ENCODE measurements around the gene SAMD5. TPM values are rescaled to one million over a fixed set of nuclear protein-coding genes. Genes with fewer than 3 reads are reported as not detected.

The SAMD5 gene
- total RNA-seq, 1 experiment from 2014 or later, result 0.23 TPM

DNA sequence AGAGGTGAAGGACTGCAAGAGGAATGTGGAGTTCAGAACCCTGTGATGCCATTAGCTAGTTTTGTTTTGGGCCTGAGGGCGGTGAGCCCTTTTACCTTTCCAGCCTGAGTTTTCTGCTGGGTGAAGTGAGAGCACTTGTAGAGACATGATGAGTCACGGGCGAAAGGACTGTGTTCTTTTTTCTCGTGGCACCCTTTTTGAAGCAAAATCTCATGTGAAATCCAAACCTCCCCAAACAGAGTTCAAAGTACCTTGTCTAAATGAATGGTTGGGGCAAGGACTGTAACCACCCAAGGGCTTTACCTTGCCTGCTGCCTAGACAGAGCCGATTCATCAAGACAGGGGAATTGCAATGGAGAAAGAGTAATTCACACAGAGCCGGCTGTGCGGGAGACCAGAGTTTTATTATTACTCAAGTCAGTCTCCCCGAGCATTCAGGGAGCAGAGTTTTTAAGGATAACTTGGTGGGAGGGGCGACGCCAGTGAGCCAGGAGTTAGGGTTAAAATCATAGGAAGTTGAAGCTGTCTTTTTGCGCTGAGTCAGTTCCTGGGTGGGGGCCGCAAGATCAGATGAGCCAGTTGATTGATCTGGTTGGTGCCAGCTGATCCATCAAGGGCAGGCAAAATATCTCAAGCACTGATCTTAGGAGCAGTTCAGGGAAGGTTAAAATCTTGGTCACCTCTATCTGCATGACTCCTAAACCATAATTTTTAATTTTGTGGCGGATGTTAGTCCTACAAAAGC is 25.8 kb downstream of the SAMD5 start:
- Histone ChIP-seq H3K4me1 (ENCODE audit: control insufficient read depth, insufficient read depth, low read length) (no peaks in the 10 kb centered on the region), H3K27ac (ENCODE audit: low read length) (no peak overlapping the region), H3K36me3 (ENCODE audit: control insufficient read depth, insufficient read depth, low read length) (no peaks in the 10 kb centered on the region), H3K27me3 (ENCODE audit: control insufficient read depth, insufficient read depth, low read length) (no peaks in the 10 kb centered on the region), H3K9me3 (ENCODE audit: control insufficient read depth, insufficient read depth, low read depth, low read length) (no peaks in the 10 kb centered on the region), H3K4me3 (ENCODE audit: low read depth in 2 of 2, low read length in 2 of 2) (no peak overlapping the region)
- TF ChIP-seq, protein P1, sequence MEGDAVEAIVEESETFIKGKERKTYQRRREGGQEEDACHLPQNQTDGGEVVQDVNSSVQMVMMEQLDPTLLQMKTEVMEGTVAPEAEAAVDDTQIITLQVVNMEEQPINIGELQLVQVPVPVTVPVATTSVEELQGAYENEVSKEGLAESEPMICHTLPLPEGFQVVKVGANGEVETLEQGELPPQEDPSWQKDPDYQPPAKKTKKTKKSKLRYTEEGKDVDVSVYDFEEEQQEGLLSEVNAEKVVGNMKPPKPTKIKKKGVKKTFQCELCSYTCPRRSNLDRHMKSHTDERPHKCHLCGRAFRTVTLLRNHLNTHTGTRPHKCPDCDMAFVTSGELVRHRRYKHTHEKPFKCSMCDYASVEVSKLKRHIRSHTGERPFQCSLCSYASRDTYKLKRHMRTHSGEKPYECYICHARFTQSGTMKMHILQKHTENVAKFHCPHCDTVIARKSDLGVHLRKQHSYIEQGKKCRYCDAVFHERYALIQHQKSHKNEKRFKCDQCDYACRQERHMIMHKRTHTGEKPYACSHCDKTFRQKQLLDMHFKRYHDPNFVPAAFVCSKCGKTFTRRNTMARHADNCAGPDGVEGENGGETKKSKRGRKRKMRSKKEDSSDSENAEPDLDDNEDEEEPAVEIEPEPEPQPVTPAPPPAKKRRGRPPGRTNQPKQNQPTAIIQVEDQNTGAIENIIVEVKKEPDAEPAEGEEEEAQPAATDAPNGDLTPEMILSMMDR (IDR thresholded peaks at IDR 0.05), result no peak
- TF ChIP-seq TCF7L2 (IDR thresholded peaks at IDR 0.05; ENCODE audit: low read depth, low read length) (no peak), POLR2AphosphoS5 (IDR thresholded peaks at IDR 0.05; ENCODE audit: low read depth, low read length) (no peak), SIN3A (IDR thresholded peaks at IDR 0.05; ENCODE audit: borderline replicate concordance, insufficient read depth, low read depth, low read length) (no peak)
- TF ChIP-seq, protein P2, sequence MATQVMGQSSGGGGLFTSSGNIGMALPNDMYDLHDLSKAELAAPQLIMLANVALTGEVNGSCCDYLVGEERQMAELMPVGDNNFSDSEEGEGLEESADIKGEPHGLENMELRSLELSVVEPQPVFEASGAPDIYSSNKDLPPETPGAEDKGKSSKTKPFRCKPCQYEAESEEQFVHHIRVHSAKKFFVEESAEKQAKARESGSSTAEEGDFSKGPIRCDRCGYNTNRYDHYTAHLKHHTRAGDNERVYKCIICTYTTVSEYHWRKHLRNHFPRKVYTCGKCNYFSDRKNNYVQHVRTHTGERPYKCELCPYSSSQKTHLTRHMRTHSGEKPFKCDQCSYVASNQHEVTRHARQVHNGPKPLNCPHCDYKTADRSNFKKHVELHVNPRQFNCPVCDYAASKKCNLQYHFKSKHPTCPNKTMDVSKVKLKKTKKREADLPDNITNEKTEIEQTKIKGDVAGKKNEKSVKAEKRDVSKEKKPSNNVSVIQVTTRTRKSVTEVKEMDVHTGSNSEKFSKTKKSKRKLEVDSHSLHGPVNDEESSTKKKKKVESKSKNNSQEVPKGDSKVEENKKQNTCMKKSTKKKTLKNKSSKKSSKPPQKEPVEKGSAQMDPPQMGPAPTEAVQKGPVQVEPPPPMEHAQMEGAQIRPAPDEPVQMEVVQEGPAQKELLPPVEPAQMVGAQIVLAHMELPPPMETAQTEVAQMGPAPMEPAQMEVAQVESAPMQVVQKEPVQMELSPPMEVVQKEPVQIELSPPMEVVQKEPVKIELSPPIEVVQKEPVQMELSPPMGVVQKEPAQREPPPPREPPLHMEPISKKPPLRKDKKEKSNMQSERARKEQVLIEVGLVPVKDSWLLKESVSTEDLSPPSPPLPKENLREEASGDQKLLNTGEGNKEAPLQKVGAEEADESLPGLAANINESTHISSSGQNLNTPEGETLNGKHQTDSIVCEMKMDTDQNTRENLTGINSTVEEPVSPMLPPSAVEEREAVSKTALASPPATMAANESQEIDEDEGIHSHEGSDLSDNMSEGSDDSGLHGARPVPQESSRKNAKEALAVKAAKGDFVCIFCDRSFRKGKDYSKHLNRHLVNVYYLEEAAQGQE (IDR thresholded peaks at IDR 0.05; ENCODE audit: insufficient read depth in 1 of 2, low read depth in 2 of 2, low read length in 1 of 2), result no peak
- CTCF ChIA-PET, result no interaction called here
- BruUV-seq (replicated peaks), result no TSS peak
- intact Hi-C loops (cut with micrococcal nuclease; ENCODE audit: unreplicated experiment), result no loop called here
- in situ Hi-C loops (cut with HindIII; ENCODE audit: low pct_unique_long_range_greater_than_20kb, low sequenced_read_pairs), result no loop called here
- POLR2A ChIA-PET, result no interaction called here
- no peak for ATAC-seq
- no peak for DNase-seq (ENCODE audit: low read depth, low spot score)

DNA sequence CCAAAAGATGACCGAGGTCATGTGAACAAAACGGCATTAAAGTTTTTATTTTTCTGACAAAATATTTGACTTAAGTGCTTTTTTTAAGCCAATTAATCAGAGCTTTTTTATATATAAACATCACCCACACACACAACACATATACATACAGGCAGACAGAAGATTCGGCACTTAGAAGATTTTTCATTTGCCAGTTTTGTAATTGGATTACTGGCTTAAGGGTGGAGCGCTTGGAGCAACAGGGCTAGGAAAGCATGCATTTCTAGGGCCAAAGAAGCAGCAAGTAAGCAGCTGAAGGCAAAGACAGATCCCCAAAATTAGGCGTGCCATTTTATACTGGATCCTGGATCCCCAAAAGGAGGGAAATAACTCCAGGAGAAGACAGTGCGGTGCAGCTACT is 30.3 kb downstream of the SAMD5 start:
- H3K9me3 ChIP-seq (ENCODE audit: control insufficient read depth, insufficient read depth, low read depth, low read length), result no peaks in the 10 kb centered on the region
- TF ChIP-seq POLR2AphosphoS5 (IDR thresholded peaks at IDR 0.05; ENCODE audit: low read depth, low read length) (no peak), SIN3A (IDR thresholded peaks at IDR 0.05; ENCODE audit: borderline replicate concordance, insufficient read depth, low read depth, low read length) (no peak), TCF7L2 (IDR thresholded peaks at IDR 0.05; ENCODE audit: low read depth, low read length) (no peak)
- TF ChIP-seq, protein P1 (IDR thresholded peaks at IDR 0.05), result no peak
- TF ChIP-seq, protein P2 (IDR thresholded peaks at IDR 0.05; ENCODE audit: insufficient read depth in 1 of 2, low read depth in 2 of 2, low read length in 1 of 2), result no peak
- H3K4me1 ChIP-seq (ENCODE audit: control insufficient read depth, insufficient read depth, low read length), result no peaks in the 10 kb centered on the region
- CTCF ChIA-PET, result no interaction called here
- no peak overlapping the region for H3K4me3 ChIP-seq (ENCODE audit: low read depth in 2 of 2, low read length in 2 of 2)
- DNase-seq (ENCODE audit: low read depth, low spot score) (no peak), ATAC-seq (no peak)
- no TSS peak for BruUV-seq (replicated peaks)
- intact Hi-C loops (cut with micrococcal nuclease; ENCODE audit: unreplicated experiment), result no loop called here
- POLR2A ChIA-PET, result no interaction called here
- no peaks in the 10 kb centered on the region for H3K36me3 ChIP-seq (ENCODE audit: control insufficient read depth, insufficient read depth, low read length)
- in situ Hi-C loops (cut with HindIII; ENCODE audit: low pct_unique_long_range_greater_than_20kb, low sequenced_read_pairs), result no loop called here
- H3K27me3 ChIP-seq (ENCODE audit: control insufficient read depth, insufficient read depth, low read length), result no peaks in the 10 kb centered on the region
- no peak overlapping the region for H3K27ac ChIP-seq (ENCODE audit: low read length)

Data from Panc1 (cell line).